Body of pancreas (tissue), 4 donors: ENCODE measurements around the gene DOK6.

Experiments used
- CTCF ChIP-seq, 7 experiments: fragments of 450-650 bp in 4 of 7; fragments of 200-600 bp in 3 of 7; sonication (generic) in 3 of 7; IDR thresholded peaks; one replicate each; pipeline ENCODE4 v1.5.1; 2016 to 2019; ENCODE audit warnings: antibody characterized with exemption in 7 of 7
- POLR2A ChIP-seq, 3 donors: fragments of 450-650 bp; IDR thresholded peaks; one replicate each; pipeline ENCODE4 v1.6.1; 2016; ENCODE audit warnings: antibody characterized with exemption in 3 of 3, mild to moderate bottlenecking in 2 of 3

- TF ChIP-seq POLR2A (IDR thresholded peaks at IDR 0.05) (no peak), CTCF (IDR thresholded peaks at IDR 0.05) (no peak)
These were observed 247.8 kb downstream of the DOK6 start for GRCh38 chr18:69648486-69648885.
